ENCODE measurements around the gene FBXO17. TPM values are rescaled to one million over a fixed set of nuclear protein-coding genes. Genes with fewer than 3 reads are reported as not detected.
A peak's percentile ranks its signal among the peaks of the same experiment; 100 is the strongest.

Gene FBXO17
- total and polyA plus RNA-seq, 2 of the 13 experiments (the other 11 are each of a cell fraction or from before 2014, with no cell fraction given): 22.1 to 58.7 TPM

DNA sequence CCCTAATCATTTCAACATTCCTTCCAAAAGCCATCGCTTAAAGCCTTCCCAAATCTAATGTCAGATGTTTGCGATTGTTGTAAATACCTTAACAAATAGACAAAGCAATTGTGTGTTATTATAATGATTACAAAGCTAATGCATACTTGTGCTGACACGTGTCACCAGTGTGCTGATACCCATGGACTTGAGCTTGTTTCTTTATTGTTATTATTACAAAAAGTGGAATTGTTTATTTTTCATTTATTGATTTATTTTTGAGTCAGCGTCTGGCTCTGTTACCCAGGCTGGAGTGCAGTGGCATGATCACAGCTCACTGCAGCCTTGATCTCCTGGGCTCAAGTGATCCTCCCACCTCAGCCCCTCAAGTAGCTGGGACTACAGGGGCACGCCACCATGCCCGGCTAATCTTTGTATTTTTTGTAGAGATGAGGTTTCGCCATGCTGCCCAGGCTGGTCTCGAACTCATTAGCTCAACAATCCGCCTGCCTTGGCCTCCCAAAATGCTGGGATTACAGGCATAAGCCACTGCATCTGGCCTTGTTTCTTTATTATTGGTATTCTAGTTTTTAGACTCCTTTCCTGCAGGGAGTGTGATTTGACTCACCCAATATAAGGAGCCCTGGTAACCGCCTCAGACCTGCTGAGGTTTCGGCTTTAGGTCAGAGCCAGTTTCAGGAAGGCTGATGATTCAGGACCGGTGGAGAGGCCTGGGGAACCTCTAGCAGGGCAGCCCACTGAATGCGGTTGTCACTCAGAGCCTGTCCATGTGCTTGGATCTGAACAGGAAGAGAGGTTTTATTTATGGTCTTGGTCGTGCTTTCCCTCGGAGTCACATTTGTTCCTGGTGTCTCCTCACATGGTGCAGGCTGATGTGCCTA is 2.1 kb upstream of the FBXO17 start:
- H3K9me3 ChIP-seq (ENCODE audit: low read length): no peaks in the 10 kb centered on the region
- H4K20me1 ChIP-seq (ENCODE audit: insufficient read depth, low read length): no peaks in the 10 kb centered on the region
- peak; percentile 60 for FAIRE-seq
- in situ Hi-C loops (cut with HindIII; ENCODE audit: extremely low pct_ligation_motif_present, low pct_unique_long_range_greater_than_20kb): loop anchor here (5.0 kb wide), 1 partner anchor 60 kb away; no protein-coding TSS in a partner anchor
- H3K27ac ChIP-seq (ENCODE audit: extremely low read length, insufficient read depth, low read length): peak overlapping the region; percentile 99
- 39% methylated on average over 14 of the region's 15 CpGs for WGBS (ENCODE audit: low lambda C conversion rate)
- H3K27me3 ChIP-seq (ENCODE audit: control insufficient read depth in 1 of 2, insufficient read depth in 2 of 2, low read length in 2 of 2): no peaks in the 10 kb centered on the region
- BruUV-seq (replicated peaks): no TSS peak
- no peak overlapping the region for H2AFZ ChIP-seq (ENCODE audit: low read length)
- H3K4me2 ChIP-seq (ENCODE audit: low read depth, low read length): peak overlapping the region; percentile 42
- ChIA-PET POLR2A (no interaction called here), CTCF (ENCODE audit: low intra/inter-chr PET ratio, low total read pairs) (no interaction called here)
- peaks cover 50% of the 10 kb centered on the region for H3K4me1 ChIP-seq (ENCODE audit: insufficient read depth, low read length)
- intact Hi-C loops (cut with micrococcal nuclease; ENCODE audit: unreplicated experiment): loop anchor here (5.0 kb wide), 1 partner anchor 75 kb away; no protein-coding TSS in a partner anchor
- no peak for ATAC-seq
- no peak overlapping the region for H3K9ac ChIP-seq (ENCODE audit: insufficient read depth, low read depth, low read length)
- 0 out of 5 replicates have a peak, but pooled peaks cover 0 to 3% of the 10 kb centered on the region in 2 experiments for H3K36me3 ChIP-seq (replicated peaks in 1 of 2; ENCODE audit: control insufficient read depth in 1 of 2, insufficient read depth in 2 of 2, low read length in 2 of 2)
- H3K79me2 ChIP-seq (ENCODE audit: insufficient read depth, low read length): peaks cover 26% of the 10 kb centered on the region
- H3K4me3 ChIP-seq (replicated peaks in 1 of 3; ENCODE audit: insufficient read depth in 1 of 3, low read depth in 2 of 3, low read length in 3 of 3): no peak overlapping the region
- DNase-seq (ENCODE audit: low spot score): no peak
- TF ChIP-seq, protein P1, sequence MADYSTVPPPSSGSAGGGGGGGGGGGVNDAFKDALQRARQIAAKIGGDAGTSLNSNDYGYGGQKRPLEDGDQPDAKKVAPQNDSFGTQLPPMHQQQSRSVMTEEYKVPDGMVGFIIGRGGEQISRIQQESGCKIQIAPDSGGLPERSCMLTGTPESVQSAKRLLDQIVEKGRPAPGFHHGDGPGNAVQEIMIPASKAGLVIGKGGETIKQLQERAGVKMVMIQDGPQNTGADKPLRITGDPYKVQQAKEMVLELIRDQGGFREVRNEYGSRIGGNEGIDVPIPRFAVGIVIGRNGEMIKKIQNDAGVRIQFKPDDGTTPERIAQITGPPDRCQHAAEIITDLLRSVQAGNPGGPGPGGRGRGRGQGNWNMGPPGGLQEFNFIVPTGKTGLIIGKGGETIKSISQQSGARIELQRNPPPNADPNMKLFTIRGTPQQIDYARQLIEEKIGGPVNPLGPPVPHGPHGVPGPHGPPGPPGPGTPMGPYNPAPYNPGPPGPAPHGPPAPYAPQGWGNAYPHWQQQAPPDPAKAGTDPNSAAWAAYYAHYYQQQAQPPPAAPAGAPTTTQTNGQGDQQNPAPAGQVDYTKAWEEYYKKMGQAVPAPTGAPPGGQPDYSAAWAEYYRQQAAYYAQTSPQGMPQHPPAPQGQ (CRISPR knock-in tag; IDR thresholded peaks at IDR 0.05; ENCODE audit: borderline replicate concordance): no peak
- no peak for TF ChIP-seq POLR2AphosphoS5 (IDR thresholded peaks at IDR 0.05; ENCODE audit: low read depth, low read length)
- no peak for TF ChIP-seq PPARG (CRISPR knock-in tag; conservative IDR thresholded peaks at IDR 0.05)
- TF ChIP-seq ZNF337 (CRISPR knock-in tag; IDR thresholded peaks at IDR 0.05; ENCODE audit: borderline replicate concordance, low read depth): no peak
- TF ChIP-seq, protein P2, sequence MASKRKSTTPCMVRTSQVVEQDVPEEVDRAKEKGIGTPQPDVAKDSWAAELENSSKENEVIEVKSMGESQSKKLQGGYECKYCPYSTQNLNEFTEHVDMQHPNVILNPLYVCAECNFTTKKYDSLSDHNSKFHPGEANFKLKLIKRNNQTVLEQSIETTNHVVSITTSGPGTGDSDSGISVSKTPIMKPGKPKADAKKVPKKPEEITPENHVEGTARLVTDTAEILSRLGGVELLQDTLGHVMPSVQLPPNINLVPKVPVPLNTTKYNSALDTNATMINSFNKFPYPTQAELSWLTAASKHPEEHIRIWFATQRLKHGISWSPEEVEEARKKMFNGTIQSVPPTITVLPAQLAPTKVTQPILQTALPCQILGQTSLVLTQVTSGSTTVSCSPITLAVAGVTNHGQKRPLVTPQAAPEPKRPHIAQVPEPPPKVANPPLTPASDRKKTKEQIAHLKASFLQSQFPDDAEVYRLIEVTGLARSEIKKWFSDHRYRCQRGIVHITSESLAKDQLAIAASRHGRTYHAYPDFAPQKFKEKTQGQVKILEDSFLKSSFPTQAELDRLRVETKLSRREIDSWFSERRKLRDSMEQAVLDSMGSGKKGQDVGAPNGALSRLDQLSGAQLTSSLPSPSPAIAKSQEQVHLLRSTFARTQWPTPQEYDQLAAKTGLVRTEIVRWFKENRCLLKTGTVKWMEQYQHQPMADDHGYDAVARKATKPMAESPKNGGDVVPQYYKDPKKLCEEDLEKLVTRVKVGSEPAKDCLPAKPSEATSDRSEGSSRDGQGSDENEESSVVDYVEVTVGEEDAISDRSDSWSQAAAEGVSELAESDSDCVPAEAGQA (IDR thresholded peaks at IDR 0.05; ENCODE audit: low read depth): no peak
- TF ChIP-seq, protein P2 (CRISPR knock-in tag; IDR thresholded peaks at IDR 0.05; ENCODE audit: borderline replicate concordance): no peak
- TF ChIP-seq TCF12 (IDR thresholded peaks at IDR 0.05): no peak
- no peak for TF ChIP-seq TCF12 (CRISPR knock-in tag; IDR thresholded peaks at IDR 0.05)
- TF ChIP-seq, protein P3, sequence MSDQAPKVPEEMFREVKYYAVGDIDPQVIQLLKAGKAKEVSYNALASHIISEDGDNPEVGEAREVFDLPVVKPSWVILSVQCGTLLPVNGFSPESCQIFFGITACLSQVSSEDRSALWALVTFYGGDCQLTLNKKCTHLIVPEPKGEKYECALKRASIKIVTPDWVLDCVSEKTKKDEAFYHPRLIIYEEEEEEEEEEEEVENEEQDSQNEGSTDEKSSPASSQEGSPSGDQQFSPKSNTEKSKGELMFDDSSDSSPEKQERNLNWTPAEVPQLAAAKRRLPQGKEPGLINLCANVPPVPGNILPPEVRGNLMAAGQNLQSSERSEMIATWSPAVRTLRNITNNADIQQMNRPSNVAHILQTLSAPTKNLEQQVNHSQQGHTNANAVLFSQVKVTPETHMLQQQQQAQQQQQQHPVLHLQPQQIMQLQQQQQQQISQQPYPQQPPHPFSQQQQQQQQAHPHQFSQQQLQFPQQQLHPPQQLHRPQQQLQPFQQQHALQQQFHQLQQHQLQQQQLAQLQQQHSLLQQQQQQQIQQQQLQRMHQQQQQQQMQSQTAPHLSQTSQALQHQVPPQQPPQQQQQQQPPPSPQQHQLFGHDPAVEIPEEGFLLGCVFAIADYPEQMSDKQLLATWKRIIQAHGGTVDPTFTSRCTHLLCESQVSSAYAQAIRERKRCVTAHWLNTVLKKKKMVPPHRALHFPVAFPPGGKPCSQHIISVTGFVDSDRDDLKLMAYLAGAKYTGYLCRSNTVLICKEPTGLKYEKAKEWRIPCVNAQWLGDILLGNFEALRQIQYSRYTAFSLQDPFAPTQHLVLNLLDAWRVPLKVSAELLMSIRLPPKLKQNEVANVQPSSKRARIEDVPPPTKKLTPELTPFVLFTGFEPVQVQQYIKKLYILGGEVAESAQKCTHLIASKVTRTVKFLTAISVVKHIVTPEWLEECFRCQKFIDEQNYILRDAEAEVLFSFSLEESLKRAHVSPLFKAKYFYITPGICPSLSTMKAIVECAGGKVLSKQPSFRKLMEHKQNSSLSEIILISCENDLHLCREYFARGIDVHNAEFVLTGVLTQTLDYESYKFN (CRISPR knock-in tag; conservative IDR thresholded peaks at IDR 0.05): 0 out of 2 replicates have a peak, but pooled peaks have one; percentile 12
- TF ChIP-seq YEATS4 (CRISPR knock-in tag; IDR thresholded peaks at IDR 0.05; ENCODE audit: borderline replicate concordance): 0 out of 2 replicates have a peak, but pooled peaks have one; percentile 2
- TF ChIP-seq XRCC5 (optimal IDR thresholded peaks at IDR 0.05; ENCODE audit: low read length): no peak
- 0 out of 2 replicates have a peak, but pooled peaks have one; percentile 23 for TF ChIP-seq STAT5B (CRISPR knock-in tag; IDR thresholded peaks at IDR 0.05)
